Activated T-cell treated with anti-CD3 and anti-CD28 coated beads, Interleukin-2, amount 50 U/mL, for 24 hours (primary cell): ENCODE results near the gene TRIM6.
"Not testable (repeated sequence)": the region's sequence is repeated elsewhere in the genome, so short reads cannot be mapped to it uniquely, and the experiment has no call there.

Experiments used
- DNase-seq: peaks from one replicate; pipeline ENCODE4 v3.0.0-alpha.2; 2020
- H3K27ac Mint-ChIP-seq: 2 replicates; pipeline ENCODE4 v1.8.0; 2020; ENCODE audit warnings: mild to moderate bottlenecking, mixed read lengths
- H3K27me3 Mint-ChIP-seq: 2 replicates; pipeline ENCODE4 v1.8.0; 2020; ENCODE audit warnings: mixed read lengths
- H3K36me3 Mint-ChIP-seq: 2 replicates; pipeline ENCODE4 v1.8.0; 2020; ENCODE audit warnings: low read depth, mixed read lengths
- H3K4me1 Mint-ChIP-seq: 2 replicates; pipeline ENCODE4 v1.8.0; 2020; ENCODE audit warnings: low read depth, mixed read lengths
- H3K4me3 Mint-ChIP-seq: 2 replicates; pipeline ENCODE4 v1.8.0; 2020; ENCODE audit warnings: mild to moderate bottlenecking, moderate library complexity, mixed read lengths
- H3K9me3 Mint-ChIP-seq: 2 replicates; pipeline ENCODE4 v1.8.0; 2020; ENCODE audit warnings: mixed read lengths

TRIM6 gene

GRCh38 chr11:5621580-5621979, 25.1 kb downstream of the TRIM6 start:
- H3K4me1 Mint-ChIP-seq, result peaks cover 27% of the 10 kb centered on the region
- H3K9me3 Mint-ChIP-seq, result no peaks in the 10 kb centered on the region
- no peak overlapping the region for H3K27ac Mint-ChIP-seq
- H3K36me3 Mint-ChIP-seq, result peaks cover 4% of the 10 kb centered on the region
- H3K27me3 Mint-ChIP-seq, result no peaks in the 10 kb centered on the region
- no peak for DNase-seq
- H3K4me3 Mint-ChIP-seq, result no peak overlapping the region

GRCh38 chr11:5622802-5623201, 26.4 kb downstream of the TRIM6 start:
- H3K27me3 Mint-ChIP-seq, result no peaks in the 10 kb centered on the region
- no peak overlapping the region for H3K4me3 Mint-ChIP-seq
- no peak overlapping the region for H3K27ac Mint-ChIP-seq
- peaks cover 4% of the 10 kb centered on the region for H3K36me3 Mint-ChIP-seq
- H3K9me3 Mint-ChIP-seq, result no peaks in the 10 kb centered on the region
- peaks cover 39% of the 10 kb centered on the region for H3K4me1 Mint-ChIP-seq
- no peak for DNase-seq

GRCh38 chr11:5624489-5625279, 28.2 kb downstream of the TRIM6 start, which contains the start of gene TRIM34:
TRIM34 (plus strand) TSS chr11:5625001; CDS start chr11:5632332, 7,331 bp downstream.
- no peaks in the 10 kb centered on the region for H3K9me3 Mint-ChIP-seq
- H3K36me3 Mint-ChIP-seq, result peaks cover 7% of the 10 kb centered on the region
- peak within 1 kb of the TSS; percentile 93 for H3K27ac Mint-ChIP-seq
- peak within 1 kb of the TSS; percentile 89 for H3K4me3 Mint-ChIP-seq
- H3K4me1 Mint-ChIP-seq, result peaks cover 49% of the 10 kb centered on the region
- DNase-seq, result peak; percentile 57
- H3K27me3 Mint-ChIP-seq, result no peaks in the 10 kb centered on the region

GRCh38 chr11:5625281-5625680, 28.8 kb downstream of the TRIM6 start:
- Mint-ChIP-seq H3K27me3 (no peaks in the 10 kb centered on the region), H3K9me3 (no peaks in the 10 kb centered on the region), H3K27ac (peak overlapping the region; percentile 93), H3K4me1 (peaks cover 49% of the 10 kb centered on the region), H3K4me3 (peak overlapping the region; percentile 89), H3K36me3 (peaks cover 7% of the 10 kb centered on the region)
- DNase-seq, result no peak

- Mint-ChIP-seq H3K36me3 (peaks cover 7% of the 10 kb centered on the region), H3K4me1 (peaks cover 53% of the 10 kb centered on the region), H3K27ac (peak overlapping the region; percentile 57), H3K9me3 (no peaks in the 10 kb centered on the region), H3K27me3 (no peaks in the 10 kb centered on the region), H3K4me3 (peak overlapping the region; percentile 89)
- DNase-seq, result no peak
Observed at GRCh38 chr11:5626196-5626595, 29.8 kb downstream of the TRIM6 start.

GRCh38 chr11:5631417-5631816, 35.0 kb downstream of the TRIM6 start:
- no peaks in the 10 kb centered on the region for H3K9me3 Mint-ChIP-seq

GRCh38 chr11:5631969-5632635, 35.7 kb downstream of the TRIM6 start:
- no peak overlapping the region for H3K4me3 Mint-ChIP-seq
- peaks cover 35% of the 10 kb centered on the region for H3K4me1 Mint-ChIP-seq
- no peak overlapping the region for H3K27ac Mint-ChIP-seq
- H3K27me3 Mint-ChIP-seq, result no peaks in the 10 kb centered on the region
- H3K9me3 Mint-ChIP-seq, result no peaks in the 10 kb centered on the region
- peaks cover 43% of the 10 kb centered on the region for H3K36me3 Mint-ChIP-seq
- DNase-seq, result no peak

More at GRCh38 chr11:5631417-5631816, 35.0 kb downstream of the TRIM6 start:
- Mint-ChIP-seq H3K4me3 (no peak overlapping the region), H3K27me3 (no peaks in the 10 kb centered on the region), H3K36me3 (peaks cover 37% of the 10 kb centered on the region), H3K27ac (peak overlapping the region; percentile 13), H3K4me1 (peaks cover 41% of the 10 kb centered on the region)
- no peak for DNase-seq

GRCh38 chr11:5639953-5640352, 43.5 kb downstream of the TRIM6 start:
- Mint-ChIP-seq H3K4me1 (peaks cover 6% of the 10 kb centered on the region), H3K9me3 (no peaks in the 10 kb centered on the region), H3K36me3 (peaks cover 81% of the 10 kb centered on the region), H3K4me3 (no peak overlapping the region), H3K27ac (no peak overlapping the region), H3K27me3 (no peaks in the 10 kb centered on the region)
- DNase-seq, result no peak

- Mint-ChIP-seq H3K27me3 (no peaks in the 10 kb centered on the region), H3K4me1 (peaks cover 6% of the 10 kb centered on the region), H3K36me3 (peaks cover 49% of the 10 kb centered on the region), H3K27ac (no peak overlapping the region), H3K4me3 (no peak overlapping the region), H3K9me3 (no peaks in the 10 kb centered on the region)
- no peak for DNase-seq
Observed at GRCh38 chr11:5643585-5643984, 47.1 kb downstream of the TRIM6 start.

- H3K4me3 Mint-ChIP-seq, result no peak overlapping the region
- DNase-seq, result no peak
- H3K36me3 Mint-ChIP-seq, result peaks cover 29% of the 10 kb centered on the region
- H3K27me3 Mint-ChIP-seq, result no peaks in the 10 kb centered on the region
- H3K4me1 Mint-ChIP-seq, result peaks cover 6% of the 10 kb centered on the region
- no peak overlapping the region for H3K27ac Mint-ChIP-seq
- no peaks in the 10 kb centered on the region for H3K9me3 Mint-ChIP-seq
Observed at GRCh38 chr11:5646139-5646538, 49.7 kb downstream of the TRIM6 start.

GRCh38 chr11:5655474-5655873, 59.0 kb downstream of the TRIM6 start:
- H3K27ac Mint-ChIP-seq, result no peak overlapping the region
- no peaks in the 10 kb centered on the region for H3K4me1 Mint-ChIP-seq
- no peak overlapping the region for H3K4me3 Mint-ChIP-seq
- H3K36me3 Mint-ChIP-seq, result peaks cover 10% of the 10 kb centered on the region
- no peaks in the 10 kb centered on the region for H3K27me3 Mint-ChIP-seq
- peaks cover 12% of the 10 kb centered on the region for H3K9me3 Mint-ChIP-seq
- no peak for DNase-seq

GRCh38 chr11:5656956-5657355, 60.5 kb downstream of the TRIM6 start:
- H3K4me3 Mint-ChIP-seq, H3K4me1 Mint-ChIP-seq, H3K9me3 Mint-ChIP-seq, H3K36me3 Mint-ChIP-seq, H3K27me3 Mint-ChIP-seq, H3K27ac Mint-ChIP-seq, DNase-seq: not testable (repeated sequence)

- H3K27ac Mint-ChIP-seq, result no peak overlapping the region
- DNase-seq, result no peak
- peaks cover 15% of the 10 kb centered on the region for H3K36me3 Mint-ChIP-seq
- no peak overlapping the region for H3K4me3 Mint-ChIP-seq
- no peaks in the 10 kb centered on the region for H3K4me1 Mint-ChIP-seq
- peaks cover 7% of the 10 kb centered on the region for H3K9me3 Mint-ChIP-seq
- no peaks in the 10 kb centered on the region for H3K27me3 Mint-ChIP-seq
Observed at GRCh38 chr11:5658318-5658717, 61.9 kb downstream of the TRIM6 start.
